Fibroblast of lung (primary cell): ENCODE data around the gene HIVEP3. TPM values are rescaled to one million over a fixed set of nuclear protein-coding genes. Genes with fewer than 3 reads are reported as not detected.
A peak's percentile ranks its signal among the peaks of the same experiment; 100 is the strongest.

ENCODE experiments used
- DNase-seq, 2 donors: peaks; one replicate each; pipeline versions ENCODE4 v3.0.0 to v3.0.0-alpha.2; 2010; ENCODE audit warnings: low read depth in 2 of 2
- H2AFZ ChIP-seq: 2 replicates; pipeline ENCODE4 v1.5.1; 2012; ENCODE audit warnings: low read length, control low read depth, inconsistent platforms
- H3K27ac ChIP-seq: 2 replicates; pipeline ENCODE4 v1.5.1; 2011; ENCODE audit warnings: low read length, control low read depth; ENCODE audit not compliant: insufficient read depth
- H3K27me3 ChIP-seq: 2 replicates; pipeline ENCODE4 v1.5.1; 2011; ENCODE audit warnings: mild to moderate bottlenecking, low read length; ENCODE audit not compliant: control insufficient read depth, insufficient read depth
- H3K36me3 ChIP-seq: 2 replicates; pipeline ENCODE4 v1.5.1; 2011; ENCODE audit warnings: low read length; ENCODE audit not compliant: control insufficient read depth, insufficient read depth
- H3K4me1 ChIP-seq: 2 replicates; pipeline ENCODE4 v1.5.1; 2011; ENCODE audit warnings: low read length; ENCODE audit not compliant: control insufficient read depth, insufficient read depth; ENCODE audit errors: extremely low read depth
- H3K4me2 ChIP-seq: 2 replicates; pipeline ENCODE4 v1.5.1; 2011; ENCODE audit warnings: low read length, control low read depth; ENCODE audit not compliant: insufficient read depth; ENCODE audit errors: extremely low read depth
- H3K4me3 ChIP-seq, 4 experiments: fragments of 200-600 bp in 1 of 4; sonication (generic) in 1 of 4; replicated peaks in 1 of 4; 2 replicates each; pipeline ENCODE4 v1.5.1; 2011 to 2016; ENCODE audit warnings: low read length in 4 of 4, low read depth in 3 of 4, mild to moderate bottlenecking in 3 of 4, control low read depth in 2 of 4, inconsistent platforms in 1 of 4, mixed read lengths in 1 of 4; ENCODE audit not compliant: insufficient read depth in 1 of 4; ENCODE audit errors: control extremely low read depth in 1 of 4
- H3K79me2 ChIP-seq: 2 replicates; pipeline ENCODE4 v1.5.1; 2012; ENCODE audit warnings: mild to moderate bottlenecking, low read length, inconsistent platforms; ENCODE audit not compliant: control insufficient read depth, insufficient read depth
- H3K9ac ChIP-seq: 2 replicates; pipeline ENCODE4 v1.5.1; 2011; ENCODE audit warnings: mild to moderate bottlenecking, low read length, control low read depth; ENCODE audit not compliant: insufficient read depth
- H3K9me3 ChIP-seq: 2 replicates; pipeline ENCODE4 v1.5.1; 2012; ENCODE audit warnings: low read depth, low read length; ENCODE audit not compliant: control insufficient read depth, insufficient read depth
- H4K20me1 ChIP-seq: 2 replicates; pipeline ENCODE4 v1.5.1; 2011; ENCODE audit warnings: low read length; ENCODE audit not compliant: control insufficient read depth, insufficient read depth; ENCODE audit errors: extremely low read depth
- CTCF ChIP-seq, 2 donors: IDR thresholded peaks in 1 of 2; conservative IDR thresholded peaks in 1 of 2; 1 replicate in 1 of 2; 2 replicates in 1 of 2; pipeline ENCODE4 v1.5.1; 2011 to 2012; ENCODE audit warnings: low read length in 2 of 2, control low read depth in 1 of 2, inconsistent platforms in 1 of 2, low read depth in 1 of 2, mild to moderate bottlenecking in 1 of 2
- EZH2 ChIP-seq: IDR thresholded peaks from 2 replicates; pipeline ENCODE4 v1.5.1; 2012; ENCODE audit warnings: low read length, control low read depth, mild to moderate bottlenecking; ENCODE audit errors: missing control alignments
- polyA plus RNA-seq, 2 donors: library from polyadenylated mRNA; depleted of rRNA in 1 of 2; stranded (reverse) in 1 of 2; unstranded in 1 of 2; fragments of >200 nt; gene quantifications; 2 replicates each; pipeline ENCODE4 v1.2.1, GENCODE V29; 2011 to 2012; ENCODE audit warnings: missing spikeins in 1 of 2
- total RNA-seq: library from RNA; depleted of rRNA; stranded (reverse); fragments of >200 nt; gene quantifications from 2 replicates; pipeline ENCODE4 v1.2.1, GENCODE V29; 2014

The HIVEP3 gene
- total and polyA plus RNA-seq, 2 donors (not counting 1 experiment from before 2014, with no cell fraction given): 0.83 to 3.2 TPM

GRCh38 chr1:41677620-41678019 lies 241.1 kb downstream of the HIVEP3 start:
- TF ChIP-seq EZH2 (no peak), CTCF (conservative IDR thresholded peaks at IDR 0.05 in 1 of 2, IDR thresholded peaks at IDR 0.05 in 1 of 2; ENCODE audit: low read depth in 1 of 2, low read length in 2 of 2) (no peak)
- Histone ChIP-seq H4K20me1 (no peaks in the 10 kb centered on the region), H3K27me3 (no peaks in the 10 kb centered on the region), H3K79me2 (no peaks in the 10 kb centered on the region), H3K36me3 (no peaks in the 10 kb centered on the region), H3K9me3 (no peaks in the 10 kb centered on the region), H3K9ac (no peak overlapping the region), H2AFZ (no peak overlapping the region), H3K4me3 (no peak overlapping the region), H3K27ac (no peak overlapping the region), H3K4me1 (peaks cover 8% of the 10 kb centered on the region), H3K4me2 (no peak overlapping the region)
- DNase-seq: peak in 1 of 2 donors; percentile 23

DNA sequence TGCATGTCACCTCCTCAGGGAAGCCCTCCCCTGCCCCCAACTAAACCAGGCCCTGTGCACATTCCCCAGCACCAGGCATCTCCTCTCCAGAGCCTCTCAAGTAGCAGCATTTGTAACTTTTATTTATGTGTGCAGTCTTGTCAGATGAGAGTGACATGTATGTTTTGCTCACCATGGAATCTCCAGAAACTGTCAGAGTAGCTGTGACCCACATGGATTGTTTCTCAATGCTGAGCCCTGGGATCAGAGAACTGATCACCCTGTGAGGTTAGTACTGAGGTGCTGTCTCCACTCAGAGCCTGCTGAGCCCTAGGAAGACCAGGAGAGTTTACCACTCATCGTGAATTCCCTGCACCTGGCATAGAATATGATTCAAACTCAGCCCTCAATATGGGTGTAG lies 243.3 kb downstream of the HIVEP3 start:
- no peaks in the 10 kb centered on the region for H3K9me3 ChIP-seq
- H3K4me2 ChIP-seq: no peak overlapping the region
- no peaks in the 10 kb centered on the region for H3K27me3 ChIP-seq
- H3K27ac ChIP-seq: no peak overlapping the region
- H3K9ac ChIP-seq: no peak overlapping the region
- DNase-seq: no peak
- H2AFZ ChIP-seq: no peak overlapping the region
- H4K20me1 ChIP-seq: no peaks in the 10 kb centered on the region
- no peaks in the 10 kb centered on the region for H3K36me3 ChIP-seq
- no peak for TF ChIP-seq EZH2
- TF ChIP-seq CTCF (conservative IDR thresholded peaks at IDR 0.05 in 1 of 2, IDR thresholded peaks at IDR 0.05 in 1 of 2; ENCODE audit: low read depth in 1 of 2, low read length in 2 of 2): no peak
- H3K4me3 ChIP-seq: no peak overlapping the region
- peaks cover 4% of the 10 kb centered on the region for H3K4me1 ChIP-seq
- H3K79me2 ChIP-seq: no peaks in the 10 kb centered on the region

DNA sequence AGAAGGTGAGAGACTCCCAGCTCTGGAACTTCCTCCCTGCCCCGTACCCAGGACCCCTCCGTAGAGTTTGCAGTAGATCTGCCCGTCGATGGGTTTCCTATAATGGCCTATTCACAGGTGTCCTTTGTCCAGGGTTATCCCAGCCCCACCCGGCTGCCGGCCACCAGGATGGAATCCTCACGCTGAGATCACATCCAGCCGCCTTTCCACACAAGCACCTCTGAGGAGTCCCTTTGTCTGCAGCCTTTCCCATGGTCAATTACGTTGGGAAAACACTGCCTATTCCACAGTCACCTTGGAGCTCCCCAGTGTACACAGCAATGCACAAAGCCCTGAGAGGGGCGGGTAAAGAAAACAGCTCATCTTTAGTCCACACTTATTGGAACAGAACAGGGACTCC lies 244.2 kb downstream of the HIVEP3 start:
- H2AFZ ChIP-seq: no peak overlapping the region
- H3K4me1 ChIP-seq: peaks cover 4% of the 10 kb centered on the region
- no peak overlapping the region for H3K4me2 ChIP-seq
- H3K27ac ChIP-seq: no peak overlapping the region
- no peaks in the 10 kb centered on the region for H3K9me3 ChIP-seq
- no peak for TF ChIP-seq CTCF (conservative IDR thresholded peaks at IDR 0.05 in 1 of 2, IDR thresholded peaks at IDR 0.05 in 1 of 2; ENCODE audit: low read depth in 1 of 2, low read length in 2 of 2)
- H3K4me3 ChIP-seq: no peak overlapping the region
- no peaks in the 10 kb centered on the region for H3K79me2 ChIP-seq
- H3K36me3 ChIP-seq: no peaks in the 10 kb centered on the region
- no peaks in the 10 kb centered on the region for H4K20me1 ChIP-seq
- no peaks in the 10 kb centered on the region for H3K27me3 ChIP-seq
- DNase-seq: no peak
- H3K9ac ChIP-seq: no peak overlapping the region
